Type B pancreatic cell (in vitro differentiated cells): ENCODE results near the gene LRRC3B. TPM values are rescaled to one million over a fixed set of nuclear protein-coding genes. Genes with fewer than 3 reads are reported as not detected.
A peak's percentile ranks its signal among the peaks of the same experiment; 100 is the strongest.

Source experiments
- DNase-seq: peaks from one replicate; pipeline ENCODE4 v3.0.0; 2021; ENCODE audit warnings: mixed read lengths; ENCODE audit not compliant: unreplicated experiment; ENCODE audit errors: extremely low spot score
- H3K27ac Mint-ChIP-seq: 2 replicates; pipeline ENCODE4 v1.8.0; 2021; ENCODE audit warnings: mild to moderate bottlenecking, mixed read lengths
- H3K27me3 Mint-ChIP-seq: 2 replicates; pipeline ENCODE4 v1.8.0; 2021; ENCODE audit warnings: mixed read lengths
- H3K36me3 Mint-ChIP-seq: 2 replicates; pipeline ENCODE4 v1.8.0; 2021; ENCODE audit warnings: mixed read lengths
- H3K4me1 Mint-ChIP-seq: one replicate; pipeline ENCODE4 v1.8.0; 2021; ENCODE audit warnings: mixed read lengths; ENCODE audit not compliant: unreplicated experiment
- H3K4me3 Mint-ChIP-seq: 2 replicates; pipeline ENCODE4 v1.8.0; 2021; ENCODE audit warnings: mild to moderate bottlenecking, mixed read lengths
- H3K9me3 Mint-ChIP-seq: 2 replicates; pipeline ENCODE4 v1.8.0; 2021; ENCODE audit warnings: mixed read lengths
- CTCF ChIP-seq: fragments of 200-600 bp; sonication (generic); conservative IDR thresholded peaks from 2 replicates; pipeline ENCODE4 v1.5.0; 2021; ENCODE audit warnings: antibody characterized with exemption, mild to moderate bottlenecking
- total RNA-seq: library from RNA; stranded (reverse); gene quantifications from 2 replicates; pipeline ENCODE4 v1.2.1, GENCODE V29; 2021; ENCODE audit warnings: low replicate concordance

Gene LRRC3B
- total RNA-seq, 1 donor from 2014 or later, result 4.4 TPM

GRCh38 chr3:26614006-26614685 lies 8.4 kb upstream of the LRRC3B start:
- DNase-seq, result no peak
- Mint-ChIP-seq H3K27me3 (peaks cover 30% of the 10 kb centered on the region), H3K4me3 (no peak overlapping the region), H3K36me3 (no peaks in the 10 kb centered on the region), H3K27ac (no peak overlapping the region), H3K9me3 (no peaks in the 10 kb centered on the region), H3K4me1 (no peaks in the 10 kb centered on the region)
- no peak for TF ChIP-seq CTCF

GRCh38 chr3:26621176-26621575 lies 1.4 kb upstream of the LRRC3B start:
- no peak overlapping the region for H3K27ac Mint-ChIP-seq
- no peak for TF ChIP-seq CTCF
- peaks cover 19% of the 10 kb centered on the region for H3K4me1 Mint-ChIP-seq
- no peak for DNase-seq
- H3K9me3 Mint-ChIP-seq, result no peaks in the 10 kb centered on the region
- H3K4me3 Mint-ChIP-seq, result peak overlapping the region; percentile 90
- peaks cover 78% of the 10 kb centered on the region for H3K27me3 Mint-ChIP-seq
- H3K36me3 Mint-ChIP-seq, result no peaks in the 10 kb centered on the region

DNA sequence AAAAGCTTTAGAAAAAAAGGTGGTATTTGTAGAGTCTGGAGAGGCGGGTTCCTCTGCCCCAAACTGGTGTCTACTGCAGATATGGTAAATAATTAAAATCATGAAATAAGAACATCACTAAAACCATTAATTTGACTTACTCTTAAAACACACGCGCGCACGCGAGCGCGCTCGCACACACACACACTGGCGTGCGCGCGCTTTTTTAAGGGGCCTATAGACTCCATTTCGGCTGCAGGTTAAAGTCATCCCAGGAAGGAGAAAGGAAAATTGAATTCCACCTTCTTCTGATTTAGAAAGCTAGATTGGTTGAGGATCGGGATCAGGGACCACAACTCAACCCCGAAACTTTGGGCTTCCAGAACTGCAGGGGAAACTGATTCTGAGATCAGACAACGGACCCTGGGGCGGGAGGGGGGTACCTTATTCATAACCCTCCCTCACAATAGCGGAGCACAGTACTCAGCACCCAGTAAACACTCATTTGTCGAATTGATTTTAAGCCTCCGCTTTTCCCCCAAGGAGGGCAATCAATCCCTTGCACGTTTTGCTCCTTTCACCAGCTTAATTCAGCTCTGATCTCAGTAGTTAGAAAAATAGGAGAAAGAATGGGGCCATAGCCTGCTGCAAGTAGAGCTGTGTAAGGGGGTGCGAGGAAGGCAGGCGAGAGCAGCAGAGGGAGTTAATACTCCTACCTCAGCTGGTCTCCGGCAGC lies 509 bp upstream of the LRRC3B start:
- no peaks in the 10 kb centered on the region for H3K9me3 Mint-ChIP-seq
- DNase-seq, result no peak
- H3K27ac Mint-ChIP-seq, result peak overlapping the region; percentile 44
- peaks cover 79% of the 10 kb centered on the region for H3K27me3 Mint-ChIP-seq
- no peaks in the 10 kb centered on the region for H3K36me3 Mint-ChIP-seq
- peak overlapping the region; percentile 90 for H3K4me3 Mint-ChIP-seq
- peaks cover 19% of the 10 kb centered on the region for H3K4me1 Mint-ChIP-seq
- no peak for TF ChIP-seq CTCF

GRCh38 chr3:26623419-26624208 lies 1.0 kb downstream of the LRRC3B start:
- no peak overlapping the region for H3K27ac Mint-ChIP-seq
- H3K4me3 Mint-ChIP-seq, result peak overlapping the region; percentile 86
- H3K27me3 Mint-ChIP-seq, result peaks cover 82% of the 10 kb centered on the region
- H3K9me3 Mint-ChIP-seq, result no peaks in the 10 kb centered on the region
- DNase-seq, result no peak
- H3K36me3 Mint-ChIP-seq, result no peaks in the 10 kb centered on the region
- peaks cover 19% of the 10 kb centered on the region for H3K4me1 Mint-ChIP-seq
- TF ChIP-seq CTCF, result no peak

GRCh38 chr3:26624209-26624765 lies 1.7 kb downstream of the LRRC3B start:
- peaks cover 76% of the 10 kb centered on the region for H3K27me3 Mint-ChIP-seq
- peak overlapping the region; percentile 86 for H3K4me3 Mint-ChIP-seq
- no peak for TF ChIP-seq CTCF
- peaks cover 19% of the 10 kb centered on the region for H3K4me1 Mint-ChIP-seq
- no peak overlapping the region for H3K27ac Mint-ChIP-seq
- H3K9me3 Mint-ChIP-seq, result no peaks in the 10 kb centered on the region
- peak; percentile 66 for DNase-seq
- no peaks in the 10 kb centered on the region for H3K36me3 Mint-ChIP-seq
